Stimulated activated naive CD8-positive, alpha-beta T cell treated with anti-CD3 and anti-CD28 coated beads, Interleukin-15, Interleukin-2, amounts not matched to agents 100 ng/mL and 50 ng/mL, for 24 hours (primary cell): ENCODE measurements around the gene SLC9A7.

Source experiments
- H3K27ac Mint-ChIP-seq: one replicate; pipeline ENCODE4 v1.8.0; 2021; ENCODE audit warnings: mild to moderate bottlenecking, mixed read lengths
- H3K27me3 Mint-ChIP-seq: one replicate; pipeline ENCODE4 v1.8.0; 2021; ENCODE audit warnings: mixed read lengths
- H3K36me3 Mint-ChIP-seq: one replicate; pipeline ENCODE4 v1.8.0; 2021; ENCODE audit warnings: low read depth, mixed read lengths
- H3K4me1 Mint-ChIP-seq: one replicate; pipeline ENCODE4 v1.8.0; 2021; ENCODE audit warnings: low read depth, mixed read lengths
- H3K4me3 Mint-ChIP-seq: one replicate; pipeline ENCODE4 v1.8.0; 2021; ENCODE audit warnings: mild to moderate bottlenecking, mixed read lengths
- H3K9me3 Mint-ChIP-seq: one replicate; pipeline ENCODE4 v1.8.0; 2021; ENCODE audit warnings: mixed read lengths

SLC9A7 gene

DNA sequence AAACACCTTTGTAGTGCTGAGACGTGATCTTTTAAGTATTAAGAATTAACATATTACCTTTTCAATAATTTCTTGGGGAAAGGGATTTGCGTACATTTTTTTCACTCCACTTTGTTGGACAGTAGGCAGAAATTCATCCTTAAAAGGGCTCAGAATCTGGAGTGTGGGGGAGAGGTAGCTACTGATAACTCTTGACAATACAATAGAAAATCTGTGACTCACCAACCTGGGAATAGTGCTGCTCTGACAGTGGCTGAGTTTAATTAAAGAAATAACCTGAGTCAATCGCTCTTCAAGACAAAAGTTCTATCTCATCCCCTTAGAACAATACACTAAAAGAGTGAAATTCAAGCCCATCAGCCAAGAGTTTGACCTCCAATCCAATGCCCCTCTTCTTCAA, 60.2 kb downstream of the SLC9A7 start:
- H3K36me3 Mint-ChIP-seq, result peaks cover 3% of the 10 kb centered on the region
- H3K27ac Mint-ChIP-seq, result no peak overlapping the region
- H3K4me3 Mint-ChIP-seq, result no peak overlapping the region
- H3K27me3 Mint-ChIP-seq, result no peaks in the 10 kb centered on the region
- H3K4me1 Mint-ChIP-seq, result peaks cover 27% of the 10 kb centered on the region
- no peaks in the 10 kb centered on the region for H3K9me3 Mint-ChIP-seq

DNA sequence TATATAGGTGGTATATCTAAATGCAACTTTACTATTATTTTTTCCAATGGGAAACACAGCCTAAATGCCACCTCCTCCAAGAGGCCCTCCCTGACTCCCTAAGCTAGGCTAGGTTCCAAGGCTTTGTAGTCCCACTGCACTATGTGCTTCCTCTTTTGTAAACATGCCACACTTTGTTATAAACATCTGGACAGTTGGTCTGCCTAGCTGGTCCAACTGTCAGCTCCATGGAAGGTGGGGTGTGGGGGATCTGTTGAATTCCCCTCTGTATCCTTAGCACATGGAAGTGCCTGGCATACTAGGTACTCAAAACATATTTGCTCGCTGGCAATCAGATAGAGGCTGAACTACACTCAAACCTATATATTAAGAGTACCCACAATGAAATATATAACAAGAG, 63.4 kb downstream of the SLC9A7 start:
- Mint-ChIP-seq H3K36me3 (no peaks in the 10 kb centered on the region), H3K27ac (no peak overlapping the region), H3K27me3 (no peaks in the 10 kb centered on the region), H3K9me3 (no peaks in the 10 kb centered on the region), H3K4me1 (peaks cover 12% of the 10 kb centered on the region), H3K4me3 (no peak overlapping the region)

DNA sequence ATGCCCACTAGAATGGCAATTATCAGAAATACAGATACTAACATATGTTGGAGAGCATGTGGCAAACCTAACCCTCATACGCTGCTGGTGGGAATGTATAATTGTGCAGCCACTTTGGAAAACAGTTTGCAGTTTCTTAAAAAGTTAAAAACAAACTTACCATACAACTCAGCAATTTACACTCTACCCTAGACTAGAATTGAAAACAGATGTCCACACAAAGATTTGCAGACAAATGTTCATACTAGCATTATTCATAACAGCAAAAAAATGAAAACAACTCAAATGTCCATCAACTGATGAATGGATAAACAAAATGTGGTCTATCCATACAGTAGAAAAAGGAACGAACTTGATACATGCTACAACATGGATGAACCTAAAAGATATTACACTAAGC, 64.4 kb downstream of the SLC9A7 start:
- no peaks in the 10 kb centered on the region for H3K27me3 Mint-ChIP-seq
- peaks cover 9% of the 10 kb centered on the region for H3K4me1 Mint-ChIP-seq
- no peaks in the 10 kb centered on the region for H3K9me3 Mint-ChIP-seq
- no peaks in the 10 kb centered on the region for H3K36me3 Mint-ChIP-seq
- no peak overlapping the region for H3K27ac Mint-ChIP-seq
- H3K4me3 Mint-ChIP-seq, result no peak overlapping the region

DNA sequence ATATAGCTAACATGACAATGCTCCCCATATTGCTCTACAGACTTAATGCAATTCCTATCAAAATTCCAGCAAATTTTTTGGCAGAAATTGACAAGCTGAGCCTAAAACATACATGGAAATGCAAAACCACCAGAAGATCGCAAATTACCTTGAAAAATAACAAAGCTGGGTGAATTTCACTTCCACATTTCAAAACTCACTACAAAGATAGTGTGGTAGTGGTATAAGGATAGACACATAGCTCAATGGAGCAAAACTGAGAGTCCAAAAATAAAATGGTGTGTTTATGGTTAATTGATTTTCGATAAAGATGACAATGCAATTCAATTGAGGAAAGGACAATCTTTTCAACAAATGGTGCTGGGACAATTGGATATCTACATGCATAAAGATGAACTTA, 65.8 kb downstream of the SLC9A7 start:
- Mint-ChIP-seq H3K4me3 (no peak overlapping the region), H3K9me3 (no peaks in the 10 kb centered on the region), H3K36me3 (no peaks in the 10 kb centered on the region), H3K27ac (no peak overlapping the region), H3K4me1 (peaks cover 3% of the 10 kb centered on the region), H3K27me3 (no peaks in the 10 kb centered on the region)

DNA sequence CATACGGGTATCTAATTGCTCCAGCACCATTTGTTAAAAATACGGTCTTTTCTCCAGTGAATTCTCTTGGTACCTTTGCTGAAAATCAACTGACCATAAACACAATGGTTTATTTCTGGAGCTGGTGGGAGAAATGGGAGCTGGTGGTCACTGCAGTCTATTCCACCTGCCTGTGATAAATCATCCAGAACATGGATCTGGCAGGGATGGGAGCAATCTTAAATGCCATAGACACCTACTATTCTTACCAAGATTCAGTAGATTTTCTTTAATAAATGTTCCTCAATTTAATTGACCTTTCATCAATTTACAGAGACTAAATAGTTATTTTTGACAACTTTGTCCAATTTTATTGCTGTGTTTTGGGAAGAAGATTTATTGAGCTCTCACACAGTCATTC, 68.1 kb downstream of the SLC9A7 start:
- H3K27me3 Mint-ChIP-seq, result no peaks in the 10 kb centered on the region
- H3K36me3 Mint-ChIP-seq, result no peaks in the 10 kb centered on the region
- H3K9me3 Mint-ChIP-seq, result no peaks in the 10 kb centered on the region
- no peak overlapping the region for H3K27ac Mint-ChIP-seq
- H3K4me1 Mint-ChIP-seq, result peaks cover 20% of the 10 kb centered on the region
- no peak overlapping the region for H3K4me3 Mint-ChIP-seq

DNA sequence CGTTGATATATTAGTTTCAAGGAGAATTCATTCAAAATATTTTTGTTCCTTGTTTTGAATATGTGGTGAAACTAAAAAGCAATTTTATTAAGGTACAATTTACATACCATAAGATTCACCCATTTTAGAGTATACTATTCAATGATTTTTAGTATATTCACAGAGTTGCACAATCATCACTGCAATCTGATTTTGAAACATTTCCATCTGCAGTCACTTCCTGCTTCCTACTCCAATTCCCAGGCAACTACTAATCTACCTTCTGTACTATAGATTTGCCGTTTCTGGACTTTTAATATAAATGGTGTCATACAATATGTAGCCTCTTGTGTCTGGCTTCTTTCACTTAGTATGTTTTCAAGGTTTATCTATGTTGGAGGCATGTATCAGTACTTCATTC, 71.3 kb downstream of the SLC9A7 start:
- H3K9me3 Mint-ChIP-seq, result no peaks in the 10 kb centered on the region
- H3K36me3 Mint-ChIP-seq, result no peaks in the 10 kb centered on the region
- peaks cover 27% of the 10 kb centered on the region for H3K4me1 Mint-ChIP-seq
- H3K27me3 Mint-ChIP-seq, result no peaks in the 10 kb centered on the region
- no peak overlapping the region for H3K4me3 Mint-ChIP-seq
- H3K27ac Mint-ChIP-seq, result no peak overlapping the region

DNA sequence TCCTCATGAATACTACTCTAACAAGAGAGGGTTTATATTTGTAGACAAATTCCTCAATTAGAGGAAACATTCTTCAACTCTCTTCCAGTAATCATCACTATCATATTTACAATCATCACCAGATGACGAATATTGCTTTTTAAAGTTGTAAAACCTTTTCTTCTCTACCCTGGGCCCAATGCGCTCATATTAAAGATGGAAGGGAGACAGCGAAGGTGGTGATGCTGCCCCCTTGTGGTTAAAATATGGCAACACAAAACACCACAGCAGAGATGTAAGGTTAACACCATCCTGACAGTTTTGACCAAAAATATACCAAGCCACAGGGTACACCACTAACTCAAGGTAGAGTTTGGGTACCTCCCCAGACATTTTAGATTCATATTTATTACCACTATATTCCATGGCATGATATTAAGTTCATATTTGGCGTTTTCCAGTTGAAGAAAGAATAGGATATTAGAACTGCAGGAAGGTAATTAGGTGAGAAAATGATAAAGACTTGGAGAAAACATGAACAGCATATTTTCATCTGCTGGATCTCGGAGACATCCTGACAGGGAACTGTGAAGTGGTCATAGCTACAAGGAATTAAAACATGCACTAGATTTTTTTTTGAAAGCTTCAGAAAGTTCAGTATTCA, 72.8 kb downstream of the SLC9A7 start:
- H3K4me3 Mint-ChIP-seq, result no peak overlapping the region
- no peaks in the 10 kb centered on the region for H3K27me3 Mint-ChIP-seq
- no peaks in the 10 kb centered on the region for H3K9me3 Mint-ChIP-seq
- no peak overlapping the region for H3K27ac Mint-ChIP-seq
- H3K4me1 Mint-ChIP-seq, result peaks cover 31% of the 10 kb centered on the region
- H3K36me3 Mint-ChIP-seq, result no peaks in the 10 kb centered on the region

DNA sequence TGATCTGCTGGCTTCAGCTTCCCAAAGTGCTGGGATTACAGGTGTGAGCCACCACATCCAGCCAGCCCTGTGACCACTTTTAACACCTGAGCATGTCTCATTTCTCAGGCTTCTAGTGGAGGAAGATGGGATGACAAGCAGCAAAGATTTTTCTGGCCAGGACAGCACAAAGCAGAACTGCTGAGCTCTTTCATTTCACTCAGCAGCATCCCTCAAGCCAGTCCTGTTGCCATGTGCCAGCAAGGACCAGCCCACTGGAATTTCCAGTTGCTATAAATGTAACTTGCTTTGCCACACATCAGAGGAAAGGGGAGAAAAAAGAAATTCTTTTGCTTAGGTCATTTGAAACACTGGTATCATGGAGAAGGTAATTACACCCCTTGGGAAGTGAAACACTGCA, 75.9 kb downstream of the SLC9A7 start:
- no peak overlapping the region for H3K4me3 Mint-ChIP-seq
- no peaks in the 10 kb centered on the region for H3K9me3 Mint-ChIP-seq
- no peaks in the 10 kb centered on the region for H3K27me3 Mint-ChIP-seq
- H3K27ac Mint-ChIP-seq, result no peak overlapping the region
- H3K4me1 Mint-ChIP-seq, result peaks cover 31% of the 10 kb centered on the region
- H3K36me3 Mint-ChIP-seq, result peaks cover 9% of the 10 kb centered on the region

DNA sequence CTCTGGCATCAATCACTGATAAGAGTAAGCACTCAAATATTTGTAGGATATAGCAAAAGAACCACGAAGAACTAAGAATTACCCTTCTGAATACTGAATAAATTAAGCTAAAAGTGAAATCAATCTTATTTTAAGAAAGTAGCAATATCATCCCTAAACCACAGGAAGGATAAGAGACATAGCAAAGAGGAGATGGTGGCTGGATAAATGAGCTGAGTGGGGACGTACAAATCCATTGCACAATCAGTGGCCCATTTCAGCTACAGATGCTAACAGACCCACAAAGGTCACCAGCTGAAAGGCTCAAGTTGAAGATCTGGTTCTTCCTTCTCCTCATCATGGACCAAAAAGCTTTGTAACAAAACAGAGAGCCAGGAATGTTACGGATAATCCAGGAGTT, 77.1 kb downstream of the SLC9A7 start:
- Mint-ChIP-seq H3K27ac (no peak overlapping the region), H3K27me3 (no peaks in the 10 kb centered on the region), H3K9me3 (no peaks in the 10 kb centered on the region), H3K36me3 (peaks cover 14% of the 10 kb centered on the region), H3K4me1 (peaks cover 23% of the 10 kb centered on the region), H3K4me3 (no peak overlapping the region)

DNA sequence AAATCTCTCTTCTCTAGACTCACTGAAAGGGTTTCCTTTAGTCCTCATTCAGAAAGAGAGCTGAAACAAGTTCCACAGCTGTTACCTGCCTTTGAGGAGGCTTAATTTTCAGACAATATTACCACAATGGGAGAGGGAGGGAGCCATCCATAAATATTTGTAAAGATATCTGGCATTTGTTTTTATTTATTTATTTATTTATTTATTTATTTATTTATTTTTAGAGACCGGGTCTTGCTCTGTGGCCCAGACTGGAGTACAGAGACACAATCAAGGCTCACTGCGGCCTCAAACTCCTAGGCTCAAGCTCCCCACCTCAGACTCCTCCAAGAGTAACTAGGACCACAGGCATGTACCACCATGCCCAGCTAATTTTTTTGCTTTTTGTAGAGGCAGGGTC, 80.7 kb downstream of the SLC9A7 start:
- peaks cover 7% of the 10 kb centered on the region for H3K4me1 Mint-ChIP-seq
- no peak overlapping the region for H3K27ac Mint-ChIP-seq
- no peaks in the 10 kb centered on the region for H3K27me3 Mint-ChIP-seq
- H3K9me3 Mint-ChIP-seq, result no peaks in the 10 kb centered on the region
- H3K4me3 Mint-ChIP-seq, result no peak overlapping the region
- H3K36me3 Mint-ChIP-seq, result peaks cover 21% of the 10 kb centered on the region

DNA sequence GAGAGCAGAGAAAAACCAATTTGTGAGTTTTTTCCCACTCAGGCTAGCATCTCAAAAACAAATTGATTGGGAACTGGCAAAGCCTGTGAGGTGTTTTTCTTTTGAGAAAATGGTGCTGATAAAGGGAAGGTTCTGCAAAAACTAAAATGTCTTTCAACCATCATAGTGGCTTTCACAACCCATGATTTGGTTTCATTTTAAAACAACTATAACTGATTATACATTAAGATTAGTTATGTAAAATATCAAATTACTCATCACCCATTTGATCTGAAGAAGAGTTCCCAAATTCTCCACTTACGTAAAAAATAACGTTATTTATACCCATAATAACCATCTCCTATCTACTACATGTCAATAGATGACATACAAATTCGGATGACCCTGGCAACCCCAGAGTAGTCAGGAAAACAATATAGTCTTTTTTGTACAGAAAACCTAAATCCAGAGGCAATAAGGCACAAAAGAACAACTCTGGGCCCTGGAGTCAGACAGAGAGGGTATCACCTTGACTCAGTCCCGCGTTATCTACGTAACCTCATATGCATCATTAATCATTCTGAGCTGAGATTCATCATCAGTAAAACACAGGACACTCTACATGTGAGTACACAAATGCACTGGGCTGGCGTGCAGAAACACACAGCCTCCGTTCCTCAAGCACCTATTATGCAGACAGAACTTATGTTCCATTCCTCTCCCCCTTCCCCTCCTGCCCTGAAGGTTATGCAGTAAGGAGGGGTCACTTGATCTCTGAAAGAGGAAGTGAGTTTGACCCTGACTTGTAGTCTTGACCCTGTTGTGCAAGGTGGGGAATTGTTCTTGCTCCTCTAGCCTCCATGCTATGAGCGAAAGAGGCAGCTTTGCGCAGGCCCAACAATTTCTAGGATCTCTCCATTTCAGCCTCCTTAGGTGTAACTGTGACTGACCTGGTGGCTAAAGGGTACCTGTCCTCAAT, 82.2 kb downstream of the SLC9A7 start:
- Mint-ChIP-seq H3K9me3 (no peaks in the 10 kb centered on the region), H3K27me3 (no peaks in the 10 kb centered on the region), H3K4me1 (no peaks in the 10 kb centered on the region), H3K27ac (no peak overlapping the region), H3K4me3 (no peak overlapping the region), H3K36me3 (peaks cover 30% of the 10 kb centered on the region)

DNA sequence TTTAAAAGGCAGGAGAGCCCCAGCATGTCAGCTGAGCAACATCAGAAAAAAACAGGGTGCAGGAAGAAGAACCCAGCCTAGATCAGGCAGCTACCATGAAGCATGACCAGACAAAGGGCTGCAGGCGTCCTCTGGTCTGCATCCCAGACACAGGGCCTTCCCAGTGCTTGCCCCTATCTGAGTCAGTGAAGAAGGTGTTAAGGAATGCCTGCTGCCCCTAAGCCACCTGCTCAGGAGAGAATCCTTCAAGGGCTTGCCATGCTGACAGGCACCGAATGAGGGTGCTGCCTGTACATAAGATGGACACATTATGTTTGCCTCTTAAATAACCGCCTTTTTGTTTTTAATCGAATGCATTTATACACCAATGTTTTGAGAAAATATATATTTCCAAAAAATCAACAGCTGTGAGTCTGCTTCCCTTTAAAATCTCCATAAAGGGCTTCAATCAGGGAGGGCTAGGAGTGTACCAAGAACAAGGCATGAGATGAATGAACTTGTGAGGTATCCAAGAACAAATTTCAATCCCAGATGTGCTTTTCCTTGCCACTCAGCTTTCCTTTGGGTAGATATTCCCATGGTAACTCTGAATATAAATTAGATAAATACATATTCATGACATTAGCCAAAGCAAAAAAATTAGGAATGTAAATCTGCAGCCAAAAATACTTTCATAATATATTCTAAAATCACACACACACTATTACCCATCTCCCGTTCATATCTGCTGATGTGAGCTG, 85.1 kb downstream of the SLC9A7 start:
- H3K36me3 Mint-ChIP-seq, result peaks cover 25% of the 10 kb centered on the region
- no peaks in the 10 kb centered on the region for H3K27me3 Mint-ChIP-seq

DNA sequence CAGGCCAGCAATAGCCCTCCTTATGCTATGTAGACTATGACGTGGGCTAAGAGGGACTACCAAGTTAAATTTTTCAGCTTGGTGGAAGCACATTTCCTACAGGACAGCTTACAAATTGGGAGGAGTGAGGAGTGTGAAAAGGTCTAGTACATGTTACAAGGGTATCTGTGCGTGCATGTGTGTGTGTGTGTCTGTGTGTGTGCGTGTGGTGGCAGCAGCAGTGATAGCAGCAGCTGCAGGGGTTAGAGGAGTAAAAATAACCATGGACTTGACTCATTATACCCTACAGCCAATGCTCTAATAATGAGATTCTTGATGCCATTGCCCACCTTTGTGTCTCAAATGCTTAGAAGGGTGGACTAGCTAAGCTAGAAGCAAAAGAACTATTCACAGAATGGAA, 88.6 kb downstream of the SLC9A7 start:
- no peak overlapping the region for H3K27ac Mint-ChIP-seq
- H3K4me1 Mint-ChIP-seq, result peaks cover 7% of the 10 kb centered on the region

More for the DNA sequence above, 85.1 kb downstream of the SLC9A7 start:
- Mint-ChIP-seq H3K27ac (no peak overlapping the region), H3K4me1 (no peaks in the 10 kb centered on the region), H3K9me3 (no peaks in the 10 kb centered on the region), H3K4me3 (no peak overlapping the region)

DNA sequence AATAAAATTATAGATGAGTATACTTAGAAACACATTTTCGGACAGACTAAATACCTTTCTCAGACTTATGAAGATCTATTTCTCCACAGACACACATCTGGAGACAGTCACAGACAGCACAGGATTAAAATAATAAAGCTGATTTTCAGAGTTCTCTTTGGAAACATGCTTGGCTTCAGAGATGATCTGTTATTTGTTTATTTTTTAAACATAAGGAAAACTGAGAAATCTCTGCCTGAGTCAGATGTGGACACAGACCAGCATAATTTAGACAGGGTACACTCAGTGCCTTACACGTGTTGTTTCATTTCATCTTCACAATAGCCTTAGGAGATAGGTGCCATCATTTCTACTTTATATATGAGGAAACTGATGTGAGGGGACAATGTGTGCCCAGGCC, 92.1 kb downstream of the SLC9A7 start:
- no peak overlapping the region for H3K27ac Mint-ChIP-seq
- H3K4me1 Mint-ChIP-seq, result peaks cover 16% of the 10 kb centered on the region

More for the DNA sequence above, 88.6 kb downstream of the SLC9A7 start:
- no peaks in the 10 kb centered on the region for H3K9me3 Mint-ChIP-seq
- no peaks in the 10 kb centered on the region for H3K27me3 Mint-ChIP-seq
- H3K4me3 Mint-ChIP-seq, result no peak overlapping the region
- peaks cover 19% of the 10 kb centered on the region for H3K36me3 Mint-ChIP-seq

More for the DNA sequence above, 92.1 kb downstream of the SLC9A7 start:
- Mint-ChIP-seq H3K36me3 (peaks cover 22% of the 10 kb centered on the region), H3K9me3 (no peaks in the 10 kb centered on the region), H3K4me3 (no peak overlapping the region), H3K27me3 (no peaks in the 10 kb centered on the region)
